Natural killer cell (primary cell): ENCODE measurements around the gene EPX. TPM values are rescaled to one million over a fixed set of nuclear protein-coding genes. Genes with fewer than 3 reads are reported as not detected.

Experiments used
- ATAC-seq, 3 donors: fragments of 150-1000 bp in 2 of 3; fragments of 200-7000 bp in 1 of 3; cut with Tn5 transposase; 1 replicate in 1 of 3; 2 replicates in 2 of 3; pipeline ENCODE4 v1.10.0; 2021; ENCODE audit warnings: mild to moderate bottlenecking in 2 of 3, moderate library complexity in 2 of 3
- DNase-seq, 2 donors: peaks; one replicate each; pipeline versions ENCODE4 v3.0.0 to v3.0.0-alpha.2; 2013 to 2021; ENCODE audit warnings: mixed read lengths in 1 of 2
- H3K27ac ChIP-seq: one replicate; pipeline ENCODE4 v1.5.1; 2013; ENCODE audit warnings: mild to moderate bottlenecking, low read length
- H3K27me3 ChIP-seq: one replicate; pipeline ENCODE4 v1.6.1; 2013; ENCODE audit warnings: low read length; ENCODE audit not compliant: control insufficient read depth, insufficient read depth
- H3K36me3 ChIP-seq: one replicate; pipeline ENCODE4 v1.6.1; 2013; ENCODE audit warnings: low read length; ENCODE audit not compliant: control insufficient read depth, insufficient read depth
- H3K4me1 ChIP-seq: one replicate; pipeline ENCODE4 v1.6.1; 2013; ENCODE audit warnings: low read length; ENCODE audit not compliant: control insufficient read depth, insufficient read depth
- H3K4me3 ChIP-seq: one replicate; pipeline ENCODE4 v1.5.1; 2013; ENCODE audit warnings: low read length
- H3K9me3 ChIP-seq: one replicate; pipeline ENCODE4 v1.6.1; 2013; ENCODE audit warnings: low read length; ENCODE audit not compliant: control insufficient read depth, insufficient read depth
- H3K27ac Mint-ChIP-seq, 2 donors: one replicate each; pipeline ENCODE4 v1.8.0; 2022; ENCODE audit warnings: mild to moderate bottlenecking in 2 of 2, mixed read lengths in 2 of 2, moderate library complexity in 1 of 2
- H3K27me3 Mint-ChIP-seq, 2 donors: one replicate each; pipeline ENCODE4 v1.8.0; 2022; ENCODE audit warnings: low read depth in 2 of 2, mixed read lengths in 2 of 2
- H3K36me3 Mint-ChIP-seq: one replicate; pipeline ENCODE4 v1.8.0; 2022; ENCODE audit warnings: mixed read lengths
- H3K4me1 Mint-ChIP-seq, 2 donors: one replicate each; pipeline ENCODE4 v1.8.0; 2022; ENCODE audit warnings: mixed read lengths in 2 of 2
- H3K4me3 Mint-ChIP-seq: one replicate; pipeline ENCODE4 v1.8.0; 2022; ENCODE audit warnings: mild to moderate bottlenecking, moderate library complexity, mixed read lengths
- H3K9me3 Mint-ChIP-seq, 2 donors: one replicate each; pipeline ENCODE4 v1.8.0; 2022; ENCODE audit warnings: mixed read lengths in 2 of 2
- CTCF ChIP-seq: fragments of 200-600 bp; IDR thresholded peaks from one replicate; pipeline ENCODE4 v1.8.0; 2022; ENCODE audit warnings: antibody characterized with exemption
- WGBS: methylation state at CpG from one replicate; pipeline ENCODE4 v1.1.7; 2013; ENCODE audit warnings: missing lambda C conversion rate; ENCODE audit not compliant: insufficient coverage; 5-methylcytosine and 5-hydroxymethylcytosine counted together
- intact Hi-C: fragments of 100-400 bp; cut with micrococcal nuclease; formaldehyde crosslinking; loops from one replicate; pipeline ENCODE4 v1.14.2; 2022
- total RNA-seq, 4 donors: library from RNA; stranded (reverse); fragments of 120-200 nt in 1 of 4; gene quantifications; one replicate each; pipeline versions ENCODE4 v1.2.3 to v1.2.4, GENCODE V29; 2013 to 2022

Gene EPX
- total RNA-seq, 3 donors from 2014 or later (not counting 1 experiment from before 2014, with no cell fraction given) = not detected

DNA sequence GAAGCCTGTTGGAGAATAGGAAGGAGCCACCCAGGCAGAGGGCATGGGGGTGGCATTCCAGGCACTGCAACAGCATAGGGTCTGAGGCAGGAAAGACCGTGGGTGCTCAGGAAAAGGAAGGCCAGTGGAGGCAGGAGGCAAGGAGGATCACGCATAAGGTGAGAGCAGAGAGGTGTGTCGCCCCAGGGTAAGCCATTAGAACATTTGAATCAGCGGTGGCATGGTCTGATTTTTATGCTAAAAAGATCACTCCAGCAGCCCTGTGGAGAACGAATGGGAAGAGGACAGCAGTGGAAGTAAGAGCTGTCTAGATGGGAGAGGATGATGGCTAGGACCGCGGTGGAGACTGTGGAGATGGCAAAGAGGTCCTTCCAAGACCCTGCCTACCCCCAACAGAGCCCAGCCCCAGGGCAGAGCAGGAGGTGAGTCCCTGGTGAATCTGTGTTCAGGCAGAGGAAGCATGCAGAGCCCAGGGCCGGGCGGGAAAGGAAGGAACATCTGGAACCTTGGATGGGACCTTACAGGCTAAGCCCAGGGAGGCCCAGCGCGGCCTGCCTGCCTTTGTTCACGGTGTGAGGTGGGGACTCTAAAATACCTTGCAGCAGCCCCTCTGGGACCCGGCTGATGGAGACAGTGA, 53.7 kb downstream of the EPX start:
- Mint-ChIP-seq H3K36me3 (no peaks in the 10 kb centered on the region), H3K4me1 (peaks cover 17 to 31% of the 10 kb centered on the region in 2 donors), H3K27ac (no peak overlapping the region), H3K4me3 (no peak overlapping the region), H3K27me3 (peaks cover 21 to 27% of the 10 kb centered on the region in 2 donors), H3K9me3 (no peaks in the 10 kb centered on the region)
- TF ChIP-seq CTCF = no peak
- intact Hi-C loops = loop anchor here (5.0 kb wide), 1 partner anchor 201 kb away; no protein-coding TSS in a partner anchor
- no peak for ATAC-seq
- DNase-seq = no peak
- Histone ChIP-seq H3K4me1 (peaks cover 33% of the 10 kb centered on the region), H3K36me3 (no peaks in the 10 kb centered on the region), H3K4me3 (no peak overlapping the region), H3K9me3 (no peaks in the 10 kb centered on the region), H3K27ac (no peak overlapping the region), H3K27me3 (peaks cover 4% of the 10 kb centered on the region)
- WGBS = 89% methylated on average over 13 of the region's 13 CpGs

- ATAC-seq (no peak), DNase-seq (no peak)
- no peaks in the 10 kb centered on the region for H3K36me3 Mint-ChIP-seq
- Histone ChIP-seq H3K27ac (no peak overlapping the region), H3K4me1 (peaks cover 33% of the 10 kb centered on the region), H3K27me3 (peaks cover 2% of the 10 kb centered on the region), H3K4me3 (no peak overlapping the region), H3K9me3 (no peaks in the 10 kb centered on the region), H3K36me3 (no peaks in the 10 kb centered on the region)
- no peak for TF ChIP-seq CTCF
- H3K9me3 Mint-ChIP-seq = no peaks in the 10 kb centered on the region
- no peak overlapping the region for H3K4me3 Mint-ChIP-seq
- intact Hi-C loops = loop anchor here (5.0 kb wide), 1 partner anchor 201 kb away; no protein-coding TSS in a partner anchor
- H3K27ac Mint-ChIP-seq = no peak overlapping the region
- peaks cover 17 to 25% of the 10 kb centered on the region in 2 donors for H3K27me3 Mint-ChIP-seq
- WGBS = 78% methylated on average over 1 of the region's 1 CpG
- peaks cover 17 to 31% of the 10 kb centered on the region in 2 donors for H3K4me1 Mint-ChIP-seq
Measured at GRCh38 chr17:58246781-58247180, 54.3 kb downstream of the EPX start.

- intact Hi-C loops = loop anchor here (5.0 kb wide), 1 partner anchor 200 kb away; no protein-coding TSS in a partner anchor
- DNase-seq = peak in 1 of 2 donors; percentile 13
- Histone ChIP-seq H3K27ac (peak overlapping the region; percentile 31), H3K36me3 (no peaks in the 10 kb centered on the region), H3K4me3 (no peak overlapping the region), H3K4me1 (peaks cover 33% of the 10 kb centered on the region), H3K27me3 (peaks cover 2% of the 10 kb centered on the region), H3K9me3 (no peaks in the 10 kb centered on the region)
- TF ChIP-seq CTCF = no peak
- Mint-ChIP-seq H3K36me3 (no peaks in the 10 kb centered on the region), H3K27ac (peak overlapping the region in 1 of 2 donors; percentile 37), H3K4me3 (peak overlapping the region; percentile 7), H3K27me3 (peaks cover 15 to 31% of the 10 kb centered on the region in 2 donors), H3K9me3 (no peaks in the 10 kb centered on the region), H3K4me1 (peaks cover 17 to 31% of the 10 kb centered on the region in 2 donors)
- 50% methylated on average over 7 of the region's 10 CpGs for WGBS
- ATAC-seq = no peak
Measured at GRCh38 chr17:58247511-58248363, 55.2 kb downstream of the EPX start.
